HG03469 (cell line): Measurements from ENCODE around the gene CERK.
"Not testable (repeated sequence)": the region's sequence is repeated elsewhere in the genome, so short reads cannot be mapped to it uniquely, and the experiment has no call there.

Experiments used
- ATAC-seq: cut with Tn5 transposase; IDR thresholded peaks from one replicate; pipeline ENCODE4 v1.9.1; 2021; ENCODE audit warnings: mild to moderate bottlenecking, moderate library complexity, moderate number of reproducible peaks; ENCODE audit not compliant: unreplicated experiment

CERK gene

DNA sequence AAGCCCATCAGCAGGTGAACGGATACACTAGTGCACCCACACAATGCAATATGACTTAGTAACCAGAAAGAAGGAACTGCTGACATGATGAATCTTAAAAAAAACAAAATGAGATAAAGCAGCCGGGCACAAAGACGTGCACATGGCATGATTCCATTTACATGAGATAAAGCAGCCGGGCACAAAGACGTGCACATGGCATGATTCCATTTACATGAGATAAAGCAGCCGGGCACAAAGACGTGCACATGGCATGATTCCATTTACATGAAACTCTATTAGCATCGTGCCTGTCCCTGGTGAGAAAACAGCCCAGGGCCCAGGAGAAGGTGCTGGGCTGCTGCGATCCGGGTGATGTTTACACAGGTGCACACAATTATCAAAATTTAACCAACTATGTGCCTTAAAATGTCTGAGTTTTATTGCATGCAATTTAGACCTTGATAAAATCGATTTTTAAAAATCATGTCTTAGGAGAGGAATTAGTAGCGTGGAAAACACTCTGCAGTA is 3.8 kb downstream of the CERK start:
- ATAC-seq = not testable (repeated sequence)

GRCh38 chr22:46732513-46732912 is 5.5 kb downstream of the CERK start:
- no peak for ATAC-seq

DNA sequence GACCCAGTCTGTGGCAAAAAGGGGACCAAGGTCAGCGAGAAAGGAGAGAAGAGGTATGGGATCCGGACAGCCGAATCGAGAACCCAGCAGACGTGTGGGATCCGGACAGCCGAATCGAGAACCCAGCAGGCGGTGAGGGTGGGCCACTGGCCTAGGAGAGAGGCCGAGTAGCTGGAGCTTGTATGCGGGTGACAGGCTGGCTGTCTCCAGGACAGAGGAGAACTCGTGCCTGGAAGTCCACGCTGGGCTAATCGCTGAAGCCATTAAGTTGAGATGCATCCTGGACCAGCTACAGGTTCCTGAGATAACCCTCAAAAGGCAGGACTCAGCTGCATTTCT is 6.0 kb downstream of the CERK start:
- no peak for ATAC-seq

DNA sequence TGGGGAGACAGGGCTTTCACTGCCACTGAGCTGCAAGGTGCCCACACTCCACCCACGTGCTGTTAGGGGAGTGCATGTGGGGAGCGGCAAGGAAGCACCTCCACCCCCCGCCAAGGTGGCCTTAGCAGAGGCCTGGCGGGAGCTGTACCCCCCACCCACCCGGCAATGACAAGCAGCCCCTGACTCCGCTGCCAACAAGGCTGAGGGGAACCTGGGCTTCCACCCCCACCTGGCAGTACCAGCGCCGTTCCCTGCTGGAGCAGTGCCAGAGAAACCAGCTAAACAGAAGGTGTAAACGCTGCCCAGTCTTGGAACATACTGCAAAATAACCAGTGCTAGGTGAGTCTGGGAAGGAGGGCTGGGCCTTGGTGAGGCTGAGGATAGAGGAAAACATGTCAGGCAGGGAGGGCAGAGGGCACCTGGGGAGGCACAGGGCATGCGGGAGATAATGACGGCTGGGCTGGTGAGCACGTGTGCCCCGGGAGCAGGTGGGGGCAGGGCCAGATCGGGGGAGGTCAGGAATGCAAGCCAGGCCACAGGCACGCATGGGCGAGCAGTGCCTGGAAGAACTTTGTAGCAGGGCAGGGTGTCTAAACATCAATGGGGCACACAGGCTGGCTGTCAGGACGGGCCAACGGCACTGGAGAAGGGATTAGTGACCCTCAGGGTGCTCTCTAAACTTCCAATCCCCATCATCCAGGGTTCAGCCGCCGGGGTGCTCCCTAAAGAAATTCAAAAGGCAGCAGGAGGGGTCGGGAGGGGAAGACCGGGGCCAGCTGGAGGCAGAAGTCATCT is 6.6 kb downstream of the CERK start:
- ATAC-seq = no peak

- no peak for ATAC-seq
Measured at GRCh38 chr22:46730568-46731245, 7.3 kb downstream of the CERK start.

DNA sequence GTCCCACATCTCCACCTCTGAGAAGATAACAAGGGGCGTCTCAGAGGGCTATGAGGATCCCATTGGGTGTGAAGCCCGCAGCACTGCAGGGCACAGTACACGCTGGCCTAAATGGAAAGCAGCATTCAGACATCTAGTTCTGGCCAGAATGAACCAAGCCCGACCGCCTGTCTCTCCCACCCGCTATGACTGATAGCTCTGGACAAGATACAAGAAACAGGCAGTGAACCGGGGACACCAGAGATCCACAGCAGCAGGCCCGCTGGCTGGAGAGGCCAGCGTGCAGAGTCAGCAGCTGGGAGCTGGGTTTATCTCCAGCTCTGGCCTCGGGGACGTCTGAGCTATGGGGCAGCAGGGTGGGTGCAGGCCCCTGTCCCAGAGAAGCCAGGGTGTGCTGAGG is 9.6 kb downstream of the CERK start:
- no peak for ATAC-seq

GRCh38 chr22:46727813-46728364 is 10.2 kb downstream of the CERK start:
- ATAC-seq = no peak

- ATAC-seq = no peak
Measured at GRCh38 chr22:46726986-46727317, 11.1 kb downstream of the CERK start.

DNA sequence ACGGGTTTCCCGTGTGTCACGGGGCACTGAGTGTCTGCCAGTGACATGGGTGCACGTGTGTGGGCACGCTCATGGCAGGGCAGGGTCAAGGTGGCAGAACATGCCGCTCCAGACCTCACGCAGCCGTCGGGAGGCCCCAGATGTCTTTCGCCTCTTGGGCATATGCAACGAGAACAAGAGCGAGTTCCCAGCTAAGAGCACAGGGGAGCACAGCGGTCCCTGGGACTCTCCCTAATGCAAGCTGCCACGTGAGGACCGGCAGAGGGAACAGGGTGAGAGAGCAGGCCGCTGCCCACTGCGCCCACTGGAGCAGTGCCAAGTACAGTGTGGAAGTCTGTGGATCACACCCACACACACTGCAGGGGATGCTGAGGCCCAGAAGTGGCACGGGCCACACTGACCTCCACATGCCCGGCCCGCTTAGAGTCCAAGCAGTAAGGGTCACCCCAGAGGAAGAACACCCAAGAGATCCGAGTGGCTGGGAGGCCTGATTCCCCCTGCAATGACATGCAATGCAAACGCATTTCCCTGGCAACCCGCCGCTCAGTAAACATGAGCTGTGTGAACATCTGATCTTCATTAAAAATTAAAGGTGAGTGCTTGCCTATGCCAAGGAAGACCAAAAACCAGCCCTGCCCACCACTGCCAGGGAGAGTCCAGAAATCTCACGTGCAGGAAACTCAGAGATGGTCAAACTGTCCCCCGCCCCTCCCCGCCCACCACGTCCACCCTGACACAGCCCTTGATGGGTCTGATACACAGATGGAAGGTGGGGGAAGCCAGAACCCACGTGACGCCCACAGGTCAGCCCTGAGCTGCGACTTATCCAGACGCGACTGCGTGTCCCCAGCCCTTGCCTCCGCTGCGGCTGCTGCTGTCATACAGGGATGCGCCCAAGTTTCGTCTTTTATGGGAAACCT is 11.7 kb downstream of the CERK start:
- ATAC-seq = no peak

GRCh38 chr22:46725096-46725495 is 13.0 kb downstream of the CERK start:
- ATAC-seq = no peak

DNA sequence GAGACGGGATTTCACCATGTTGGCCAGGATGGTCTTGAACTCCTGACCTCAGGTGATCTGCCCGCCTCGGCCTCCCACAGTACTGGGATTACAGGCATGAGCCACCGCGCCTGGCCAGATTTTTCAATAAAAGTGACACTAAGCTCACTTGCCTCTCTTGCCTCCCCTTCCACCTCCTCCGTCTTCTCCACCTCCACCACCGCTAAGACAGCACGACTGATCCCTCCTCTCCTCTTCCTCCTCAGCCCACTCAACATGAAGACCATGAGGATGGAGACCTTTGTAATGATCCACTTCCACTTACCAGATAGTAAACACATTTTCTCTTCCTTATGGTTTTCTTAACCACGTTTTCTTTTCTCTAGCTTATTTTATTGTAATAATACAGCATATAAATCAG is 14.2 kb downstream of the CERK start:
- ATAC-seq = no peak

- ATAC-seq = no peak
Measured at GRCh38 chr22:46721501-46722085, 16.5 kb downstream of the CERK start.

DNA sequence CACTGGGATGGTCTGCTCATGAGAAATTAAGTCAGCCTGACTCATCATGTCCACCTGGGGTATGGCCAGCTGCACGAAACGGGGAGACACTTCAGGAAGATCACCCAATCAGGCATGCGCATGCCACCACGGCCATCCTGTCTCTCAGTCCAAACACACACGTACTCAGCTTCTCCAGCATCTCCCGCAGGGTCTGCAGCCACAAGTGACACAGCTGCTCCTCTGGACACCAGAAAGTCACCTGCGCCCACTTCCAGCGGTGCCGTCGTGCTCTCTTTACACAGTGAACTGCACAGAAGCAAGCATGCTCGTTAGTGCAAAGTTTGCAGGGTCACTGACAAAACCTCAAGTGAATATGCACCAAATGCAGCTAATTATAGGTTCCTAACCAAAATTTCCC is 18.1 kb downstream of the CERK start:
- no peak for ATAC-seq

DNA sequence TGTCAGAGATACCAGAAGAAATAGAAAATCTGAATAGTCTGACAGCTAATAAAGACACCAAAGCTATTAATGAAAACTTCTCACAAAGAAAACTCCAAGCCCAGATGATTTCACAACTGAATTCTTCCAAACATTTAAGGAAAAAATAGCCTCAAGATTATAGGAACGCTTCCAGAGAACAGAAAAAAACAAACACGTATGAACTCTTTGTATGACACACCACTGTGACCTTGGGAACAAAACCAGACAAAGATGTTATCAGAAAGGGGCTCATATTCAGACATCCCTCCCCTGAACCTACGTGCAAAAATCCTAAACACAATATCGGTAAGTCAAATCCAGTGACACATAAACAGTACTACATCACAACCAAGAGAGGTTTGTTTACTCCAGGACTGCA is 23.5 kb downstream of the CERK start:
- ATAC-seq = no peak

GRCh38 chr22:46712288-46712687 is 25.8 kb downstream of the CERK start:
- no peak for ATAC-seq

DNA sequence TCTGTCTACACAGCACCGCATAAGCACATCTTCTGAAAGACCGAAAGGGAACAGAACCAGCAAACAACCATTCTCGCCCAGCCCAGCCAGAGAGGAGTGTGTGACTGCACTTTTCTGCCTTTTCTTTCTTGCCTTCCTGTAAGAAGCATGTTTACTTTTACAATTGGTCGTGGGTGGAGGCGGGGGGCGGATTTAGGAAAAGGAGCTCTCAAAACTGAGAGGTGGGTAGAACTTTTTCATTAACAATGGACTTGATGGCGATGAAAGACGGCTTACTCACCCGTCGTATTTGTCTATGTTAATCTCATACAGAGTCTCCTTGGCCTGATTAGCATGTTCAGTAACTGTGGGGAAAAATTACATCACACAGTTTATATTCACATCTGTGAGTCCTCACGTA is 27.2 kb downstream of the CERK start:
- no peak for ATAC-seq

GRCh38 chr22:46708766-46709330 is 29.2 kb downstream of the CERK start:
- no peak for ATAC-seq

DNA sequence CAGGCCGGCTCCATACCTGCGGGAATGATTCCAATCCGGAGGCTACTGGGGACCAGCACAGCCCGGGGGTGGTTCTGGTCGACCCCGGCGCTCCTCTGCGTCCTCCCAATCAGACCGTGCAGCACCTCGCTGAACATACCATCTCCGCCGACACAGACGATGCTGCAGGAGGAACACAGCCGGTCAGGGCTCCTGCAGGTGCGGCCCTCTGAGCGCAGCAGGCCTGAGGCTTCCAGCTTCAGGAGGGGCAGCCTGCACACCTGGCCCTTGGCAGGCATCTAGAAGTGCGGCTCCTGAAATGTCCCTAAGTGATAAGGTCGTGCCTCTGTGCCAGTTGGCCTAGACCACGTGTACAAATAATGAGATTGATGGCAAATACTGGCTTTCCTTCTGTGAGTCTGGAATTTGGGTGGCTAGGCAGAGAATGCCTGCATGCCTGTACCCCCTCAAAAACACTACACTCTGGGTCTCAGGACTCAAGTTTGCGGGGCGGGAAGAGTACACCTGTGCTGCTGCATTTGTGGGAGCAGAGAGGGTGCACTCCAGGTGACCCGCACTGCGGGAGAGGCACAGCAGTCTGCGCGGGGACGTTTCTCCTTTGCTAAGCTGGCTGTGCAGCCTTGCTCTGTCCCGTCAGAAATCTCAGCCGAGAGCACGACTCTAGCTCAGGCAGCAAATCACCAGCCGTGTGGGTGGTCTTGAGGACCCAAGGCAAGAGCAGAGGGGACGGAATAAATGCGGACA is 30.1 kb downstream of the CERK start:
- no peak for ATAC-seq

- ATAC-seq = no peak
Measured at GRCh38 chr22:46707305-46707704, 30.7 kb downstream of the CERK start.

GRCh38 chr22:46706060-46706459 is 32.0 kb downstream of the CERK start:
- no peak for ATAC-seq
